Right atrium auricular region (tissue), 2 donors: ENCODE results near the gene LEPR. TPM values are rescaled to one million over a fixed set of nuclear protein-coding genes. Genes with fewer than 3 reads are reported as not detected.
"Not testable (repeated sequence)": the region's sequence is repeated elsewhere in the genome, so short reads cannot be mapped to it uniquely, and the experiment has no call there.

ENCODE experiments used
- DNase-seq: peaks from one replicate; pipeline ENCODE4 v3.0.0-alpha.2; 2019; ENCODE audit warnings: low spot score
- H3K27ac ChIP-seq, 2 donors: fragments of 200-600 bp; sonication (generic); 1 replicate in 1 of 2; 2 replicates in 1 of 2; pipeline ENCODE4 v1.5.1; 2016 to 2019
- H3K27me3 ChIP-seq, 2 donors: fragments of 200-600 bp; sonication (generic); one replicate each; pipeline versions ENCODE4 v1.5.1 to v1.6.0; 2017 to 2019
- H3K36me3 ChIP-seq: fragments of 200-600 bp; sonication (generic); one replicate; pipeline ENCODE4 v1.5.1; 2016
- H3K4me1 ChIP-seq, 2 donors: fragments of 200-600 bp; sonication (generic); one replicate each; pipeline versions ENCODE4 v1.5.1 to v1.6.0; 2017 to 2019
- H3K4me3 ChIP-seq, 2 donors: fragments of 200-600 bp; sonication (generic); 1 replicate in 1 of 2; 2 replicates in 1 of 2; pipeline ENCODE4 v1.5.1; 2017 to 2019; ENCODE audit warnings: mild to moderate bottlenecking in 1 of 2, moderate library complexity in 1 of 2
- H3K9me3 ChIP-seq, 2 donors: fragments of 200-600 bp; sonication (generic); one replicate each; pipeline ENCODE4 v1.5.1; 2019
- total RNA-seq, 2 donors: library from RNA; depleted of rRNA; stranded (reverse); fragments of >200 nt; gene quantifications; one replicate each; pipeline ENCODE4 v1.1.0, GENCODE V29; 2016
- TF ChIP-seq, protein P1 (sequence below), 2 donors: fragments of 200-600 bp; sonication (generic); IDR thresholded peaks; one replicate each; pipeline ENCODE4 v1.5.1; 2019; ENCODE audit warnings: antibody characterized with exemption in 2 of 2

LEPR gene
- total RNA-seq, 2 donors from 2014 or later, result 10.8 to 25.2 TPM

DNA sequence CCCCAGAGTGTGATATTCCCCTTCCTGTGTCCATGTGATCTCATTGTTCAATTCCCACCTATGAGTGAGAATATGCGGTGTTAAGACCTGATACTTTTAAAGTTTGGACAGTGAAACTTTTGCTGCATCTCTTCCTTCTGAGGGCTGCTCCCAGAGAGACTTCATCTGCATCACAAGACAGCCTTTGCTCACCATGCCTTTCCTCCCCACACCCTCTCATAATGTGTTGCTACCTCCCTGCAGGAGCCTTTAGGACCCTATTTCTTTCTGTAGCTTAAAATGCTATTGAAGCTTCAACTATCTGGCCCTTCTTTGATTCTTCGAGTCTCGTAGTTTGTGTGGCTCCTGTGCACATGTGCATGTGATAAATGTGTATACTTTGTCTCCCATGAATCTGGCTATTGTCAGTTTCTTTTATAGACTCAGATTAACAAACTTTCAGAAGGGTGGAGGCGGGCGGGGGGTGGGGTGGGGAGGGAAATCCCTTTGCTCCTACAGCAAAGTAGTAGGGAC lies 23.7 kb downstream of the LEPR start:
- no peak overlapping the region for H3K4me3 ChIP-seq
- no peaks in the 10 kb centered on the region for H3K9me3 ChIP-seq
- TF ChIP-seq, protein P1, sequence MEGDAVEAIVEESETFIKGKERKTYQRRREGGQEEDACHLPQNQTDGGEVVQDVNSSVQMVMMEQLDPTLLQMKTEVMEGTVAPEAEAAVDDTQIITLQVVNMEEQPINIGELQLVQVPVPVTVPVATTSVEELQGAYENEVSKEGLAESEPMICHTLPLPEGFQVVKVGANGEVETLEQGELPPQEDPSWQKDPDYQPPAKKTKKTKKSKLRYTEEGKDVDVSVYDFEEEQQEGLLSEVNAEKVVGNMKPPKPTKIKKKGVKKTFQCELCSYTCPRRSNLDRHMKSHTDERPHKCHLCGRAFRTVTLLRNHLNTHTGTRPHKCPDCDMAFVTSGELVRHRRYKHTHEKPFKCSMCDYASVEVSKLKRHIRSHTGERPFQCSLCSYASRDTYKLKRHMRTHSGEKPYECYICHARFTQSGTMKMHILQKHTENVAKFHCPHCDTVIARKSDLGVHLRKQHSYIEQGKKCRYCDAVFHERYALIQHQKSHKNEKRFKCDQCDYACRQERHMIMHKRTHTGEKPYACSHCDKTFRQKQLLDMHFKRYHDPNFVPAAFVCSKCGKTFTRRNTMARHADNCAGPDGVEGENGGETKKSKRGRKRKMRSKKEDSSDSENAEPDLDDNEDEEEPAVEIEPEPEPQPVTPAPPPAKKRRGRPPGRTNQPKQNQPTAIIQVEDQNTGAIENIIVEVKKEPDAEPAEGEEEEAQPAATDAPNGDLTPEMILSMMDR (IDR thresholded peaks at IDR 0.05), result no peak
- no peaks in the 10 kb centered on the region for H3K36me3 ChIP-seq
- no peaks in the 10 kb centered on the region for H3K27me3 ChIP-seq
- H3K4me1 ChIP-seq, result no peaks in the 10 kb centered on the region
- no peak overlapping the region for H3K27ac ChIP-seq
- DNase-seq, result no peak

DNA sequence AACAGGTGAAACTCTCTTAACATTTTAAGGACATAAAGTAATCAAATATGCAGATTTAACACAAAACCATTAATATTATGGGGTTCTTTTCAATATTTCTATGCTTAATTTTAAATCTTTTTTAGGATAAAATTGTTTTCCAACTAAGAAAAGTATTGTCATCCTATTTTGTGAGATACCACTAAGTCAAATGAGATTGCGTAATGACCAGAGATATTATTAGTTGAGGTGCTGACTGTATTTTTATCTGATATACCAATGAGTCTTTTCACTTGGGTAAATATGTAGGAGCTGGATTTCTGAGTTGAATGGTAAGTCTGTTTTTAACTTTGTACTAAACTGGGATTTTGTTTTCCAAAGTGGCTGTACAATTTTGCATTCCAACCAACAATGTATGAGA lies 25.4 kb downstream of the LEPR start:
- H3K27ac ChIP-seq, result no peak overlapping the region

DNA sequence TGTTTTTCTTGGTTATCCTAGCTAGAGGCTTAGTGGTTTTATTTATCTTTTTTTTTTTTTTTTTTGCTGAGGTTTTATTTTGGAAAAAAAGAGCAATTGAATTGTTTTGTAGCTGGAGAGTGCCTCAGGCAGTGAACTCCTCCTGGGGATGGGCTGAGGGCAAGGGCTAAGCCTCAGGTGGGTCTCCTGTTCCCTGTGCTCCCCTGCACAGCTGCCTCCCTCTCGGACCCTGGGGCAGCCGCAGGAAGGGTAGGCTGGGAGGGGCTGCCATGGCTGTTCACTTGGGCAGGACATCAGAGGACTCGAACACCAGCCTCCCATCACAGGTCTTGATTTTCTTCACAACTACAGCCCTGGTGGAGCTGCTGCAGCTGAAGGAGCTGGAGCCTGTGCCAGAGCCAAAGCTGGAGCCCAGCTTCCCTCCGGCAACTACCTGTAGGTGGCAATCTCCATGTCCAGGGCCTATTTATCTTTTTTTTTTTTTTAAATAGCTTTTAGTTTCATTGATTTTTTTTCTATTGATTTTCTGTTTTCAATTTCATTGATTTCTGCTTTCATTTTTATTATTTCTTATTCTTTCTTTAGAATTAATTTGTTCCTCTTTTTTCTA lies 28.9 kb downstream of the LEPR start:
- no peaks in the 10 kb centered on the region for H3K9me3 ChIP-seq
- no peak for DNase-seq
- no peak overlapping the region for H3K4me3 ChIP-seq
- TF ChIP-seq, protein P1 (IDR thresholded peaks at IDR 0.05), result no peak
- H3K36me3 ChIP-seq, result no peaks in the 10 kb centered on the region
- H3K4me1 ChIP-seq, result no peaks in the 10 kb centered on the region
- H3K27me3 ChIP-seq, result no peaks in the 10 kb centered on the region
- H3K27ac ChIP-seq, result no peak overlapping the region

More for the DNA sequence above, 25.4 kb downstream of the LEPR start:
- Histone ChIP-seq H3K27me3 (no peaks in the 10 kb centered on the region), H3K4me1 (no peaks in the 10 kb centered on the region), H3K4me3 (no peak overlapping the region), H3K36me3 (no peaks in the 10 kb centered on the region), H3K9me3 (no peaks in the 10 kb centered on the region)
- TF ChIP-seq, protein P1 (IDR thresholded peaks at IDR 0.05), result no peak
- DNase-seq, result no peak

DNA sequence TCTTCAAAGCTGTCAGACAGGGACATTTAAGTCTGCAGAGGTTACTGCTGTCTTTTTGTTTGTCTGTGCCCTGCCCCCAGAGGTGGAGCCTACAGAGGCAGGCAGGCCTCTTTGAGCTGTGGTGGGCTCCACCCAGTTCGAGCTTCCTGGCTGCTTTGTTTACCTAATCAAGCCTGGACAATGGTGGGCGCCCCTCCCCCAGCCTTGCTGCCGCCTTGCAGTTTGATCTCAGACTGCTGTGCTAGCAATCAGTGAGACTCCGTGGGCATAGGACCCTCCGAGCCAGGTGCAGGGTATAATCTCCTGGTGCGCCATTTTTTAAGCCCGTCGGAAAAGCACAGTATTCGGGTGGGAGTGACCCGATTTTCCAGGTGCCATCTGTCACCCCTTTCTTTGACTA lies 35.2 kb downstream of the LEPR start:
- H3K27ac ChIP-seq, H3K4me3 ChIP-seq, H3K36me3 ChIP-seq, H3K4me1 ChIP-seq, DNase-seq, H3K9me3 ChIP-seq, H3K27me3 ChIP-seq: not testable (repeated sequence)

DNA sequence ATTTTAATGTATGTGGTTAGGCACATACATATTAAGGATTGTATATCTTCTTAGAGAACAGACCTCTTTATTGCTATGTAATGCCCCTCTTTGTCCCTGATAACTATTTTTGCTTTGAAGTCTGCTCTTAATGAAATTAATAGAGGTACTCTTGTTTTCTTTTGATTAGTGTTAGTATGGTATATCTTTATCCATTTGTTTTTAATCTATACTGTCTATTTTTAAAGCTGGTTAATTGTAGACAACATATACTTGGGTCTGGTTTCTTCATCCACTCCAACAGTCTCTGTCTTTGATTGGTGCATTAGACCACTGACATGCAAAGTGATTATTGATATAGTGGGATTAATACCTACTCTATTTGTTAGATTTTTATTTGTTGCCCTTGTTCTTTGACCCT lies 36.0 kb downstream of the LEPR start:
- DNase-seq, result no peak
- TF ChIP-seq, protein P1 (IDR thresholded peaks at IDR 0.05), result no peak
- Histone ChIP-seq H3K4me1 (peaks cover 0 to 5% of the 10 kb centered on the region in 2 donors), H3K27me3 (no peaks in the 10 kb centered on the region), H3K9me3 (no peaks in the 10 kb centered on the region), H3K4me3 (no peak overlapping the region), H3K36me3 (no peaks in the 10 kb centered on the region), H3K27ac (no peak overlapping the region)

DNA sequence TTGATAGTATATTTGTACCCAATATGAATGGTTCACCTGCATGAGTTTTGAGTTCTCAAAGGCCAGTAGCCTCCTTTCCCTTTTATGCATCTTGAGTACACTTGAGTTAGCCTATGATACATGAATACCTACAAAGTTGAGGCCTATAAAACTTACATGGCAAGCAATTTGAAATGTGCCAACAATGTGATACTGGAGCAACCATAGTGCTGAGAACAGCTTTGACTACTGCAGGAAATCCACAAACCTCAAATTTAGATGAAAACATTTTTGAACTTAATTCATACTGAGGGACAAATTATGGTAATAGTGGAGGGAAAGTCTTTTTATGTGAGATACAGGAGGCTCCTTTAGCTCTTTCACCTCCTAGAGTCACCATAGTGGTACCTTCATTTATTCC lies 37.4 kb downstream of the LEPR start:
- Histone ChIP-seq H3K36me3 (no peaks in the 10 kb centered on the region), H3K4me3 (no peak overlapping the region), H3K4me1 (peaks cover 0 to 5% of the 10 kb centered on the region in 2 donors), H3K9me3 (no peaks in the 10 kb centered on the region), H3K27ac (no peak overlapping the region), H3K27me3 (no peaks in the 10 kb centered on the region)
- TF ChIP-seq, protein P1 (IDR thresholded peaks at IDR 0.05), result no peak
- DNase-seq, result no peak
